Activated T-cell treated with anti-CD3 and anti-CD28 coated beads, Interleukin-2, amount 50 U/mL, for 48 hours (primary cell): ENCODE measurements around the gene COL4A6.
"Not testable (repeated sequence)": the region's sequence is repeated elsewhere in the genome, so short reads cannot be mapped to it uniquely, and the experiment has no call there.

Source experiments
- DNase-seq, 2 experiments: peaks; one replicate each; pipeline ENCODE4 v3.0.0-alpha.2; 2020

COL4A6 gene

GRCh38 chrX:108399418-108400165 lies 38.6 kb downstream of the COL4A6 start:
- DNase-seq = no peak

- DNase-seq = no peak
Measured at GRCh38 chrX:108397627-108398391, 40.4 kb downstream of the COL4A6 start.

GRCh38 chrX:108396986-108397385 lies 41.2 kb downstream of the COL4A6 start:
- DNase-seq = no peak

- DNase-seq = no peak
Measured at GRCh38 chrX:108396188-108396891, 41.9 kb downstream of the COL4A6 start.

GRCh38 chrX:108390976-108391717 lies 47.1 kb downstream of the COL4A6 start:
- DNase-seq = not testable (repeated sequence)

GRCh38 chrX:108384783-108385182 lies 53.4 kb downstream of the COL4A6 start:
- DNase-seq = no peak

- no peak for DNase-seq
Measured at GRCh38 chrX:108380222-108380621, 58.0 kb downstream of the COL4A6 start.

GRCh38 chrX:108376821-108377220 lies 61.4 kb downstream of the COL4A6 start:
- DNase-seq = not testable (repeated sequence)

GRCh38 chrX:108375591-108375990 lies 62.6 kb downstream of the COL4A6 start:
- DNase-seq = not testable (repeated sequence)

- DNase-seq = no peak
Measured at GRCh38 chrX:108366644-108367406, 71.4 kb downstream of the COL4A6 start.

- DNase-seq = no peak
Measured at GRCh38 chrX:108362026-108362425, 76.2 kb downstream of the COL4A6 start.

GRCh38 chrX:108361316-108361715 lies 76.9 kb downstream of the COL4A6 start:
- DNase-seq = no peak

GRCh38 chrX:108359806-108360602 lies 78.2 kb downstream of the COL4A6 start:
- no peak for DNase-seq

- DNase-seq = no peak
Measured at GRCh38 chrX:108353452-108353851, 84.8 kb downstream of the COL4A6 start.

GRCh38 chrX:108349210-108349609 lies 89.0 kb downstream of the COL4A6 start:
- no peak for DNase-seq

- no peak for DNase-seq
Measured at GRCh38 chrX:108348525-108348924, 89.7 kb downstream of the COL4A6 start.

- no peak for DNase-seq
Measured at GRCh38 chrX:108347800-108348199, 90.4 kb downstream of the COL4A6 start.

GRCh38 chrX:108344216-108344615 lies 94.0 kb downstream of the COL4A6 start:
- no peak for DNase-seq

GRCh38 chrX:108341947-108342346 lies 96.3 kb downstream of the COL4A6 start:
- no peak for DNase-seq

GRCh38 chrX:108332281-108332680 lies 105.9 kb downstream of the COL4A6 start:
- no peak for DNase-seq
